ENCODE results near the gene CGB5.

Gene CGB5

DNA sequence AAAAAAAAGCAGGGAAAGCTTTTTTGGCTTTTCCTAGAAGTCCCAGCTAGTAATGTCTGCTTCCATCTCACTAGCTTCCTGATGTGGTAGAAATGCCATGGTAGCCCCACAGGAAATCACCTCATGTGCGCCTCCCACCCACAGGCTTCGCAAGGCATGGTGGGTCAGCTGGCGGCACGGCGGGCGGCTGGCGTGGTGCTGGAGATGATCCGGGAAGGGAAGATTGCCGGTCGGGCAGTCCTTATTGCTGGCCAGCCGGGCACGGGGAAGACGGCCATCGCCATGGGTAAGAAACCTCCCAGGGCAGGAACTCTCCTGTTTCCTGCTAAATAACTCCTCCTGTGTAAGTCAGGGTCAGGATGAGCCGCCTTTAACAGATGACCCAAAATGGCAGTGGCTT, 39.5 kb upstream of the CGB5 start:
- no peaks in the 10 kb centered on the region for H3K9me3 ChIP-seq (ENCODE audit: control insufficient read depth, insufficient read depth, low read length)
- no peak for TF ChIP-seq EZH2phosphoT487 (IDR thresholded peaks at IDR 0.05; ENCODE audit: borderline replicate concordance, low read length)
- no peak for TF ChIP-seq CTCF (IDR thresholded peaks at IDR 0.05; ENCODE audit: low read depth, low read length, poor library complexity, severe bottlenecking)
- H3K27me3 ChIP-seq (ENCODE audit: control insufficient read depth, low read length), result no peaks in the 10 kb centered on the region
- peaks cover 69% of the 10 kb centered on the region for H3K36me3 ChIP-seq (ENCODE audit: control insufficient read depth, low read length)
- no peaks in the 10 kb centered on the region for H3F3A ChIP-seq (ENCODE audit: control insufficient read depth, insufficient read depth)
- H3K4me3 ChIP-seq (ENCODE audit: low read length), result no peak overlapping the region
- H3K79me2 ChIP-seq (ENCODE audit: control insufficient read depth, low read length), result peaks cover 17% of the 10 kb centered on the region
- no peak overlapping the region for H3K27ac ChIP-seq (ENCODE audit: low read depth, low read length)
- H4K20me1 ChIP-seq (ENCODE audit: control insufficient read depth, insufficient read depth, low read depth, low read length), result no peaks in the 10 kb centered on the region; the same call in 1 of the 2 replicates
- no peaks in the 10 kb centered on the region for H3K9me2 ChIP-seq (replicated peaks; ENCODE audit: control insufficient read depth, low read length)
- peaks cover 4% of the 10 kb centered on the region for H3K4me1 ChIP-seq (ENCODE audit: control insufficient read depth, low read length)
- no peak overlapping the region for H3K4me2 ChIP-seq (ENCODE audit: low read length)

DNA sequence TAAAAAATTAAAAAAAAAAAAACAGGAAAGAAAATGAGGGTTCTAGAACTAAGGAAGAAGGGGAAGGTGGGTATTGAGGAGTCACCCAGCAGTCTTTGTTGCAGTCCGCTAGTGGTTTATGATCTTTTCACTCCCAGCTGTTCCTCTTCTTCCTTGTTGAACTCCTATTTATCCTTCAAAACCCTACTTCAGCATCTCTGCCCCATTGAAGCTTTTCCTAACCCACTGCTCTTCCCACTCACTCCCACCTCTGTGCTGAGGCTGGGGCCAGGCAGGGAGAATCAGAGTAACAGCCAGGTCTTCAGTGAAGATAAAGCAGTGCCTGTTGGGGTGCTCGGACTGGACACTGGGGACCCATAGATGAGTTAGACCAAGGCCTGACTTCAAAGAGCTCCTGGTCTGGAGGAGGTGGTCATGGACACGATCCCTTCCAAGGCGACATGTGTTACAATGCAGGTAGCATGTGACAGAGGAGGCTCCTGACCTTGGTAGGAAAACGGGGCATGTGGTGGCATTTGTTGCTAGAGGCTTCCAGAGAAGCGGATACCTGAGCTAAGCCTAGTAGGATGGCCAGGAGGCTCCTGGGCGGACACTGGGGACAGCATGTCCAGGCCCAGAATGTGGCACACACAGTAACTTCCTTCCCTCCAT, 38.6 kb upstream of the CGB5 start:
- Histone ChIP-seq H4K20me1 (ENCODE audit: control insufficient read depth, insufficient read depth, low read depth, low read length) (no peaks in the 10 kb centered on the region), H3K9me3 (ENCODE audit: control insufficient read depth, insufficient read depth, low read length) (no peaks in the 10 kb centered on the region), H3K9me2 (replicated peaks; ENCODE audit: control insufficient read depth, low read length) (no peaks in the 10 kb centered on the region), H3K4me3 (ENCODE audit: low read length) (no peak overlapping the region), H3K27me3 (ENCODE audit: control insufficient read depth, low read length) (no peaks in the 10 kb centered on the region), H3K4me2 (ENCODE audit: low read length) (no peak overlapping the region), H3K4me1 (ENCODE audit: control insufficient read depth, low read length) (no peaks in the 10 kb centered on the region), H3K27ac (ENCODE audit: low read depth, low read length) (no peak overlapping the region), H3K79me2 (ENCODE audit: control insufficient read depth, low read length) (peaks cover 7% of the 10 kb centered on the region), H3F3A (ENCODE audit: control insufficient read depth, insufficient read depth) (no peaks in the 10 kb centered on the region), H3K36me3 (ENCODE audit: control insufficient read depth, low read length) (peaks cover 68% of the 10 kb centered on the region)
- TF ChIP-seq EZH2phosphoT487 (IDR thresholded peaks at IDR 0.05; ENCODE audit: borderline replicate concordance, low read length) (no peak), CTCF (IDR thresholded peaks at IDR 0.05; ENCODE audit: low read depth, low read length, poor library complexity, severe bottlenecking) (no peak)

DNA sequence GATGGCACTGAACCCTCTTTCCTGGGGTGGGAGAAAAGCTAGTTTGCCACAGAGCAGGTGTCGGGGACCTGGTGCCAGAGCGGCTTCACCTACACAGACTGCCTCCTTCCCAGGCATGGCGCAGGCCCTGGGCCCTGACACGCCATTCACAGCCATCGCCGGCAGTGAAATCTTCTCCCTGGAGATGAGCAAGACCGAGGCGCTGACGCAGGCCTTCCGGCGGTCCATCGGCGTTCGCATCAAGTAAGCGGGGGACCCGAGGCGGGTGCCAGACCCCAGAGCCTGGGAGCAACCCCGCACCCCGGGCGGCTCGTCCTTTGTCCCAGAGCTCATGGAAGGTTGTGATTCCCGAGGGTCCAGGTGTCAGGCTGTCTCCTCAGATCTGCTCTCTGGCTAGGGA, 36.7 kb upstream of the CGB5 start:
- Histone ChIP-seq H4K20me1 (ENCODE audit: control insufficient read depth, insufficient read depth, low read depth, low read length) (no peaks in the 10 kb centered on the region; the same call in 1 of the 2 replicates), H3K27me3 (ENCODE audit: control insufficient read depth, low read length) (no peaks in the 10 kb centered on the region), H3K4me2 (ENCODE audit: low read length) (no peak overlapping the region), H3K27ac (ENCODE audit: low read depth, low read length) (no peak overlapping the region), H3K4me1 (ENCODE audit: control insufficient read depth, low read length) (no peaks in the 10 kb centered on the region), H3K36me3 (ENCODE audit: control insufficient read depth, low read length) (peaks cover 77% of the 10 kb centered on the region), H3K79me2 (ENCODE audit: control insufficient read depth, low read length) (peaks cover 2% of the 10 kb centered on the region; the same call in 1 of the 2 replicates), H3K9me2 (replicated peaks; ENCODE audit: control insufficient read depth, low read length) (no peaks in the 10 kb centered on the region), H3K4me3 (ENCODE audit: low read length) (no peak overlapping the region), H3F3A (ENCODE audit: control insufficient read depth, insufficient read depth) (no peaks in the 10 kb centered on the region), H3K9me3 (ENCODE audit: control insufficient read depth, insufficient read depth, low read length) (no peaks in the 10 kb centered on the region)
- TF ChIP-seq EZH2phosphoT487 (IDR thresholded peaks at IDR 0.05; ENCODE audit: borderline replicate concordance, low read length) (no peak), CTCF (IDR thresholded peaks at IDR 0.05; ENCODE audit: low read depth, low read length, poor library complexity, severe bottlenecking) (no peak)

Data from DOHH2 (cell line).